ENCODE measurements around the gene PDE11A. TPM values are rescaled to one million over a fixed set of nuclear protein-coding genes. Genes with fewer than 3 reads are reported as not detected.

Gene PDE11A
- total RNA-seq, 1 experiment from 2014 or later, result 0.61 TPM

DNA sequence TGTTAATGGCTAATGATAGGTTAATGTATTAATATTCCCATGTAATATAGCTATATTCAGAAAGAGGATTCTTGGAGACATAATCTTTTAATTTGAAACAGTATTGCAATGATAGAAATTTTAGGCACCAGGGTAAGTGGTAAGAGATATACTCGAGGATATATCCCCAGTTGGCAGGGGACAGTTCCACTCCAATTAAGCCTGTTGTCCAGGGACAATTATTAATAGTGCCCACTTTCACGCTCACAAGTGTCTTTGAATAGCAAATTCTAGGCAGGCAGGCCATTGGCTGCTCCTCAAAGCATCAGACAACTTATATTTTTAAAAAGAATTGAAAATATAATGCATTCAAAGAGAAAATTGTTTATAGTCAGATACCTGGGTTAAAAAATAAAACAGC, 190.7 kb downstream of the PDE11A start:
- H3K9me3 ChIP-seq (ENCODE audit: control insufficient read depth in 1 of 2, insufficient read depth in 1 of 2, low read depth in 1 of 2, low read length in 2 of 2), result no peaks in the 10 kb centered on the region
- TF ChIP-seq ZFX (IDR thresholded peaks at IDR 0.05), result no peak
- TF ChIP-seq, protein P1, sequence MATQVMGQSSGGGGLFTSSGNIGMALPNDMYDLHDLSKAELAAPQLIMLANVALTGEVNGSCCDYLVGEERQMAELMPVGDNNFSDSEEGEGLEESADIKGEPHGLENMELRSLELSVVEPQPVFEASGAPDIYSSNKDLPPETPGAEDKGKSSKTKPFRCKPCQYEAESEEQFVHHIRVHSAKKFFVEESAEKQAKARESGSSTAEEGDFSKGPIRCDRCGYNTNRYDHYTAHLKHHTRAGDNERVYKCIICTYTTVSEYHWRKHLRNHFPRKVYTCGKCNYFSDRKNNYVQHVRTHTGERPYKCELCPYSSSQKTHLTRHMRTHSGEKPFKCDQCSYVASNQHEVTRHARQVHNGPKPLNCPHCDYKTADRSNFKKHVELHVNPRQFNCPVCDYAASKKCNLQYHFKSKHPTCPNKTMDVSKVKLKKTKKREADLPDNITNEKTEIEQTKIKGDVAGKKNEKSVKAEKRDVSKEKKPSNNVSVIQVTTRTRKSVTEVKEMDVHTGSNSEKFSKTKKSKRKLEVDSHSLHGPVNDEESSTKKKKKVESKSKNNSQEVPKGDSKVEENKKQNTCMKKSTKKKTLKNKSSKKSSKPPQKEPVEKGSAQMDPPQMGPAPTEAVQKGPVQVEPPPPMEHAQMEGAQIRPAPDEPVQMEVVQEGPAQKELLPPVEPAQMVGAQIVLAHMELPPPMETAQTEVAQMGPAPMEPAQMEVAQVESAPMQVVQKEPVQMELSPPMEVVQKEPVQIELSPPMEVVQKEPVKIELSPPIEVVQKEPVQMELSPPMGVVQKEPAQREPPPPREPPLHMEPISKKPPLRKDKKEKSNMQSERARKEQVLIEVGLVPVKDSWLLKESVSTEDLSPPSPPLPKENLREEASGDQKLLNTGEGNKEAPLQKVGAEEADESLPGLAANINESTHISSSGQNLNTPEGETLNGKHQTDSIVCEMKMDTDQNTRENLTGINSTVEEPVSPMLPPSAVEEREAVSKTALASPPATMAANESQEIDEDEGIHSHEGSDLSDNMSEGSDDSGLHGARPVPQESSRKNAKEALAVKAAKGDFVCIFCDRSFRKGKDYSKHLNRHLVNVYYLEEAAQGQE (IDR thresholded peaks at IDR 0.05; ENCODE audit: low read depth), result no peak
- TF ChIP-seq CBX3 (IDR thresholded peaks at IDR 0.05; ENCODE audit: low read depth), result no peak
- TF ChIP-seq ELF1 (IDR thresholded peaks at IDR 0.05; ENCODE audit: borderline replicate concordance, low read depth), result no peak
- no peak for TF ChIP-seq EZH2phosphoT487 (IDR thresholded peaks at IDR 0.05; ENCODE audit: borderline replicate concordance)
- TF ChIP-seq ZNF274 (IDR thresholded peaks at IDR 0.05; ENCODE audit: low read depth, low read length), result no peak
- TF ChIP-seq SIN3A (IDR thresholded peaks at IDR 0.05; ENCODE audit: low read depth), result no peak
- no peak for TF ChIP-seq POLR2AphosphoS5 (IDR thresholded peaks at IDR 0.05; ENCODE audit: low read depth, low read length)
- TF ChIP-seq TCF7L2 (IDR thresholded peaks at IDR 0.05; ENCODE audit: borderline replicate concordance, extremely low read depth, insufficient read depth, insufficient read length), result no peak
- TF ChIP-seq, protein P2, sequence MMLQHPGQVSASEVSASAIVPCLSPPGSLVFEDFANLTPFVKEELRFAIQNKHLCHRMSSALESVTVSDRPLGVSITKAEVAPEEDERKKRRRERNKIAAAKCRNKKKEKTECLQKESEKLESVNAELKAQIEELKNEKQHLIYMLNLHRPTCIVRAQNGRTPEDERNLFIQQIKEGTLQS (IDR thresholded peaks at IDR 0.05), result no peak
- no peak for TF ChIP-seq YY1 (IDR thresholded peaks at IDR 0.05; ENCODE audit: extremely low read depth, insufficient replicate concordance, low read depth, low read length)
- TF ChIP-seq RAD21 (IDR thresholded peaks at IDR 0.05; ENCODE audit: low read depth), result no peak
- TF ChIP-seq JUND (IDR thresholded peaks at IDR 0.05), result no peak
- no peak for DNase-seq (ENCODE audit: low read depth, low spot score)
- H3K27ac ChIP-seq (ENCODE audit: low read depth, low read length), result no peak overlapping the region
- no peaks in the 10 kb centered on the region for H3K79me2 ChIP-seq (ENCODE audit: insufficient read depth, low read length)
- CTCF ChIA-PET, result no interaction called here
- H3K9me2 ChIP-seq (ENCODE audit: insufficient read depth), result no peaks in the 10 kb centered on the region
- POLR2A ChIA-PET, result no interaction called here
- H2AFZ ChIP-seq (ENCODE audit: low read depth, low read length, poor library complexity, severe bottlenecking), result no peak overlapping the region
- no peak overlapping the region for H3K4me2 ChIP-seq (ENCODE audit: low read length)
- H3K36me3 ChIP-seq (ENCODE audit: control insufficient read depth in 1 of 2, insufficient read depth in 2 of 2, low read length in 2 of 2), result no peaks in the 10 kb centered on the region
- intact Hi-C loops (cut with micrococcal nuclease), result no loop called here
- no peak for ATAC-seq
- no peaks in the 10 kb centered on the region for H4K20me1 ChIP-seq (ENCODE audit: insufficient read depth)
- H3K4me3 ChIP-seq (replicated peaks in 1 of 2; ENCODE audit: low read depth in 1 of 2, low read length in 2 of 2), result no peak overlapping the region
- no peak overlapping the region for H3K9ac ChIP-seq (ENCODE audit: low read length)
- RAD21 ChIA-PET (ENCODE audit: low non-redundant PET in 1 of 2, low total read pairs in 2 of 2, uncharacterized antibody in 2 of 2, unreplicated experiment in 2 of 2), result no interaction called here
- H3K27me3 ChIP-seq (ENCODE audit: insufficient read depth, low read length), result no peaks in the 10 kb centered on the region
- BruUV-seq (replicated peaks), result no TSS peak
- no peaks in the 10 kb centered on the region for H3K4me1 ChIP-seq (ENCODE audit: control insufficient read depth in 1 of 2, insufficient read depth in 2 of 2, low read length in 2 of 2)
